HG03135 (cell line): ENCODE data around the gene PALD1.
"Not testable (repeated sequence)": the region's sequence is repeated elsewhere in the genome, so short reads cannot be mapped to it uniquely, and the experiment has no call there.

ENCODE experiments used
- ATAC-seq: cut with Tn5 transposase; IDR thresholded peaks from one replicate; pipeline ENCODE4 v1.9.1; 2021; ENCODE audit warnings: mild to moderate bottlenecking, moderate library complexity; ENCODE audit not compliant: unreplicated experiment

The PALD1 gene

GRCh38 chr10:70568781-70569495 lies 90.4 kb downstream of the PALD1 start:
- no peak for ATAC-seq

GRCh38 chr10:70571236-70571635 lies 92.7 kb downstream of the PALD1 start:
- no peak for ATAC-seq

- no peak for ATAC-seq
Observed at GRCh38 chr10:70571636-70572439, 93.3 kb downstream of the PALD1 start.

- ATAC-seq: no peak
Observed at GRCh38 chr10:70573599-70574506, 95.3 kb downstream of the PALD1 start.

DNA sequence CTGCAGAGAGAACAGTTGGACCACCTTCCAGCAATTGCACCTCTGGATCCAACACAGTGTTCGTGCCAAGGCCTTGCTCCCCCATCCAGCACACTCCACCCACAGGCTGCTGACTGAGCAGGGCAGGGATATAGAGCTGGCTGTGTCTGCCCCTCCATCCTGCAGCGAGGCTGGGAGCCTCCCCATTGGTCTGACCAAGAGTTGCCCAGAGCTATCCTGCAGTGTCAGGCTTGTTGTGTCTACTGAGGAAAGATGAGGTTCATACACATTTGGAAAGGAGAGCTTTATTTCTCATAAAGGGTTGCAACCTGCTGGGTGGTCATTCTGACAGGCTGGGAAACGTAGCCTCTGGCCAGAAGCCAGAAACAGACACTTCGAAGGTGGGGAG lies 96.9 kb downstream of the PALD1 start:
- no peak for ATAC-seq

GRCh38 chr10:70575874-70576802 lies 97.6 kb downstream of the PALD1 start:
- peak; percentile 54 for ATAC-seq

- peak; percentile 7 for ATAC-seq
Observed at GRCh38 chr10:70576803-70577517, 98.4 kb downstream of the PALD1 start.

- peak; percentile 38 for ATAC-seq
Observed at GRCh38 chr10:70578371-70578947, 99.9 kb downstream of the PALD1 start.

DNA sequence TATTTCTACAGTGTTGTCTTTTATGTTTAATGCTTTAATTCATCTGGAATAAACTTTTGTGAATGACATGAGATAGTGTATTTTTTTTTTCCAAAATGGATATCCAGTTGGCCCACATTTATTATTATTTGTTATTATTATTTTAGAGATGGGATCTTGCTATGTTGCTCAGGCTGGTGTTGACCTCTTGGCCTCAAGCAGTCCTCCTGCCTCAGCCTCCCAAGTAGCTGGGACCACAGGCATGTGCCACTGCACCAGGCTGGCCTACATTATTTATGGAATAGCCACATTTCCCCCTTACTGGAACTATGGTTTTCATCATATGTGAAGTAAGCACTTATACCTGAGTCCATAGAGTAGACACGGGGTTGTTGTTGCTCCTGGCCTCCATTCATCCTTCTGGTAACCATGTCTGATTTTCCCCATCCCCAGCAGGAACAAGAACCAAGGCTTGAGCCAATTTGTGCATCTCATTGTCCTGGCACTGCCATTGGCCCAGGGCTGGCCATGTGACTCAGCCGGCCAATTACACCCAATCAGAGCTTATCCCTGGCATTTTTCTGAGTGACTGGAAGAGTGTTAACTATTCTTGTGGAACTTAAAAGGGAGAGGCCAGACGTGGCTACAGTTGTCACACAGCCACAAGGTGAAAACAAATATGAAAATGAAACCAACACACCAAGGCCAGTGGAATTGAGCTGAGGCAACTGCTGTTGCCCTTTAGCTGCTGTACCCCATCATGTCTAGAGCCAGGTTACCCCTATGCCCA lies 100.9 kb downstream of the PALD1 start:
- no peak for ATAC-seq

- ATAC-seq: not testable (repeated sequence)
Observed at GRCh38 chr10:70581176-70581575, 102.6 kb downstream of the PALD1 start.

- ATAC-seq: no peak
Observed at GRCh38 chr10:70582793-70583668, 104.5 kb downstream of the PALD1 start.

DNA sequence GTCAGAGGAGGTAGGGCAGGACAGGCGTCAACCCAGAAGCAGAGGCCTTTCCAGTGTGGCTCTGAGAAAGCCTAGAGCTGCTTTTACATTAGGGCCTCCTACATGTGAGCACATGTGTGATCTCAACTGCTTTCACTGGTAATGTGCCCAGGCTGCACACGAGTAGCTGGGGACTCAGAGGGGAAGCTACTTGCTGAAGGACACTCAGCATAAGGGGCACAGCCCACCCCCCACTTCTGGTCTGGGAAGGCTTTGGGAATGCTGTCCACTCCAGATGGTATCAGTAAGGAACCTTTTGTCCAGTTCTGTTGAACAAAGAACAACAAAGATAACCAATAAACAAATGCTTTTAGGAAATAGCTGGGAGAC lies 105.1 kb downstream of the PALD1 start:
- ATAC-seq: no peak

DNA sequence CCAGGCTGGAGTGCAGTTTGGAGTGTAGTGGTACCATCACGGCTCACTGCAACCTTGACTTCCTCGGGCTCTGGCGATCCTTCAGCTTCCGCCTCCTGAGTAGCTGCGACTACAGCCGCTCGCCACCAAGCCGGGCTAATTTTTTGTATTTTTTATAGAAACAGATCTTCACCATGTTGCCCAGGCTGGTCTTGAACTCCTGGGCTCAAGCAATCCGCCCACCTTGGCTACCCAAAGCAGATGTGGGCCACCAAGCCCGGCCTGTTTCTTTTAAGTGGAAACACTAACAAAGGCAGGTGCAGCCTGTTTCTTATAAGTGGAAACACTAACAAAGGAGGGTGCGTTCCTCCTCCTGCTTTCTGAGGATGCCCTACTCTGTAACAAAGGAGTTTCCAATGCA lies 105.8 kb downstream of the PALD1 start:
- ATAC-seq: no peak

GRCh38 chr10:70584909-70585544 lies 106.5 kb downstream of the PALD1 start:
- no peak for ATAC-seq

DNA sequence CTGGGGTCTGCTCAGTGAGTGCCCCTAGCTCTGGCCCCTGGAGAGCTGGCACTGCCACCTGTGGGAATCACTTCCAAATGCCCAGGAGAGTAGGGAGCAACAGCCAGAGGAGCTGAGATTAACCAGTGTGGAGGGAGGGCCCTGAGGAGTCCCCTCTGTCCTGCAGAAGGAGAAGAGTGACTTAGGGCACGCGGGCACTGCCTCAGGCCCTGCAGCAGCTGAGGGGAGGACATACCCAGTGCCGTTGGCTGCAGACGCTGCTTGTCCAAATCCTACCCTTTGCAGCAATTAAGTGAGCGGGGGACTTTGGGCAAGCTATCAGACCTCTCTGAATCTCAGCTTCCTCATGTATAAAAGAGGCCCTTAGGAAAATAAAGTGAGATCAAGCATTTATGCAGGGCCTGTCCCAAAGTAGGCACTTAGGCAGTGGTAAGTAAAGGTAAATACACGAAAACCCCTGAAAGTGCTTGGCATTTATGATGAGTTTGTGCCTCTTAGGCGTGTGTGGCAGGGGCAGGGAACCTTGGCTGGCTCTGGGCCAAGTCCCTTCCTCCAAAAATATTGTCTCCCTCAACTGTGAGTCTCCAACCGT lies 107.1 kb downstream of the PALD1 start:
- no peak for ATAC-seq

GRCh38 chr10:70586348-70586930 lies 107.9 kb downstream of the PALD1 start:
- ATAC-seq: no peak
